ENCODE data around the gene GPR150. TPM values are rescaled to one million over a fixed set of nuclear protein-coding genes. Genes with fewer than 3 reads are reported as not detected.

GPR150 gene
- total and polyA plus RNA-seq, 12 donors, result 0.01 to 0.15 (median 0.11) TPM; not detected in 8

DNA sequence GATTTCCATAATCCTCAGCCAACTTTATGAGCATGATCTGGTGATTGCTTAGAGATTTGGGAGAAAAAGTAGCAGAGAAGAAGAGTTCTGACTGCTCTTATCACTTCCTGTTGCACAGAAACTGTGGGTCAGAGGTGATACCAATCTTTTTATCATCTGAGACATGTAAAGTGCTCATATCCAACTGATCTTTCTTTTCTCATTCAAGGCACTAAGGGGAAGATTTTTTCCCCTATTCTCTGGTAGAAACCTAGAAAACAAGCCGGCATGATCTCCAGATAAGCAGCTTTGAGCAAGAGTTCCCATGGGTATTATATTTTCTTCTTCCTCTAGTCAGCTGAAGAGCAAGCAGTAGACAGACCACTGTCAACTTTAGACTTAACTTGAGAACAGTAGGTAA is 29.0 kb upstream of the GPR150 start:
- no peak for DNase-seq
- intact Hi-C loops (cut with DNase I), result no loop called here
- peaks cover 0 to 12% (median 0%) of the 10 kb centered on the region in 9 donors for H3K36me3 ChIP-seq
- TF ChIP-seq CTCF (IDR thresholded peaks at IDR 0.05), result no peak
- H3K27me3 ChIP-seq, result no peaks in the 10 kb centered on the region
- peak overlapping the region in 1 of 10 donors; percentile 5 for H3K27ac ChIP-seq
- H3K4me1 ChIP-seq, result peaks cover 0 to 3% (median 0%) of the 10 kb centered on the region in 9 donors
- no peak overlapping the region for H3K4me3 ChIP-seq
- 56 to 71% methylated on average over 1 of the region's 1 CpG for WGBS, 2 donors
- no peak for ATAC-seq
- no peaks in the 10 kb centered on the region for H3K9me3 ChIP-seq

DNA sequence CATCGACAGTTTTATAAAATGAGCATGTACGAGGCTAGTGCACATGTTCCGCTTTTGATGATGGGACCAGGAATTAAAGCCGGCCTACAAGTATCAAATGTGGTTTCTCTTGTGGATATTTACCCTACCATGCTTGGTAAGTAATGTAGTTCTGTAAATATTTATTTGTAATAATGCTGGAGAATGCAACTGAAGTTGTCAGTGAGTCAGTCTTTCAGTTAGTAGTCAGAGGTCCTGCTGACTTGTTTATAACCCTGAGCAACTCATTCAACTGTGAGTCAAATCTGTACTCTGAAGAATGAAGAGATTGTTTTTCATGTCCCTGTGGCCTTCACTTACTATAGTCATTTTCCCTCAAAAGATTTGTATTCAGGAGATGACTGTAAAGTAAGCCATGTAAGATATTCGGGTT is 28.4 kb upstream of the GPR150 start:
- Histone ChIP-seq H3K27me3 (no peaks in the 10 kb centered on the region), H3K4me3 (no peak overlapping the region), H3K36me3 (peaks cover 0 to 12% (median 0%) of the 10 kb centered on the region in 9 donors), H3K27ac (no peak overlapping the region), H3K4me1 (peaks cover 0 to 8% (median 0%) of the 10 kb centered on the region in 9 donors), H3K9me3 (no peaks in the 10 kb centered on the region)
- TF ChIP-seq CTCF (IDR thresholded peaks at IDR 0.05), result no peak
- DNase-seq (no peak), ATAC-seq (no peak)
- intact Hi-C loops (cut with DNase I), result no loop called here
- 97 to 98% methylated on average over 5 of the region's 5 CpGs for WGBS, 2 donors

DNA sequence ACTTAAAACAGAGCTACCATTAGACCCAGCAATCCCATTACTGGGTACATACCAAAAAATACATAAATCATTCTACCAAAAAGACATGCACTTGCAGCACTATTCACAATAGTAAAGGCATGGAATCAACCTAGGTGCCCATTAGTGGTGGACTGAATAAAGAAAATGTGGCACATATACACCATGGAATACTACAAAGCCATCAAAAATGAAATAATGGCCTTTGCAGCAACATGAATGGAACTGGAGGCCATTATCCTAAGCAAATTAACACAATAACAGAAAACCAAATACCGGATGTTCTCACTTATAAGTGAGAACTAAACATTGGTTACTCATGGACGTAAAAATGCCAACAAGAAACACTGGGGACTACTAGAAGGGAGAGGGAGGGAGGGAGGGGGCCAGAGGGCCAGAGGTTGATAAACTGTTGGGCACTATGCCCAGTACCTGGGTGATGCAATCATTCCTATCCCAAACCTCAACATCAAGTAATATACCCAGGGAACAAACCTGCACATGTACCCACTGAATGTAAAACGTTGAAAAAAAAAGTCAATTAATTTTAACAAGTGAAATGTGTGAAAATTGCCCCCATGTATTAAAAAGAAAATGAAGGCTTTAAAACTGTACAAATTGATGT is 24.5 kb upstream of the GPR150 start:
- Histone ChIP-seq H3K4me1 (peaks cover 0 to 8% (median 0%) of the 10 kb centered on the region in 9 donors), H3K4me3 (no peak overlapping the region), H3K27me3 (no peaks in the 10 kb centered on the region), H3K9me3 (no peaks in the 10 kb centered on the region), H3K36me3 (peaks cover 0 to 12% (median 0%) of the 10 kb centered on the region in 9 donors), H3K27ac (no peak overlapping the region)
- 94 to 97% methylated on average over 3 of the region's 3 CpGs for WGBS, 2 donors
- intact Hi-C loops (cut with DNase I), result no loop called here
- DNase-seq (no peak), ATAC-seq (no peak)
- no peak for TF ChIP-seq CTCF (IDR thresholded peaks at IDR 0.05)

GRCh38 chr5:95599252-95599651 is 20.6 kb upstream of the GPR150 start:
- TF ChIP-seq CTCF (IDR thresholded peaks at IDR 0.05), result no peak
- no peak for DNase-seq
- no peaks in the 10 kb centered on the region for H3K27me3 ChIP-seq
- H3K4me1 ChIP-seq, result peaks cover 0 to 12% (median 0%) of the 10 kb centered on the region in 9 donors
- H3K27ac ChIP-seq, result no peak overlapping the region
- ATAC-seq, result no peak
- 87 to 94% methylated on average over 1 of the region's 1 CpG for WGBS, 2 donors
- intact Hi-C loops (cut with DNase I), result no loop called here
- H3K36me3 ChIP-seq, result peaks cover 0 to 21% (median 0%) of the 10 kb centered on the region in 9 donors
- no peaks in the 10 kb centered on the region for H3K9me3 ChIP-seq
- H3K4me3 ChIP-seq, result no peak overlapping the region
